ENCODE measurements around the gene EYS. TPM values are rescaled to one million over a fixed set of nuclear protein-coding genes. Genes with fewer than 3 reads are reported as not detected.
"Not testable (repeated sequence)": the region's sequence is repeated elsewhere in the genome, so short reads cannot be mapped to it uniquely, and the experiment has no call there.

EYS gene
- total and polyA plus RNA-seq, 2 experiments from 2014 or later = under 0.01 to 0.15 TPM

- Histone ChIP-seq H3K9me3 (ENCODE audit: low read depth) (no peaks in the 10 kb centered on the region), H3K27ac (no peak overlapping the region), H3K27me3 (no peaks in the 10 kb centered on the region), H3K4me1 (ENCODE audit: low read depth) (no peaks in the 10 kb centered on the region), H3K4me3 (no peak overlapping the region), H3K36me3 (no peaks in the 10 kb centered on the region)
- DNase-seq (ENCODE audit: low read depth in 1 of 2, low spot score in 1 of 2) = peak; percentile 64 to 69
- TF ChIP-seq, protein P1, sequence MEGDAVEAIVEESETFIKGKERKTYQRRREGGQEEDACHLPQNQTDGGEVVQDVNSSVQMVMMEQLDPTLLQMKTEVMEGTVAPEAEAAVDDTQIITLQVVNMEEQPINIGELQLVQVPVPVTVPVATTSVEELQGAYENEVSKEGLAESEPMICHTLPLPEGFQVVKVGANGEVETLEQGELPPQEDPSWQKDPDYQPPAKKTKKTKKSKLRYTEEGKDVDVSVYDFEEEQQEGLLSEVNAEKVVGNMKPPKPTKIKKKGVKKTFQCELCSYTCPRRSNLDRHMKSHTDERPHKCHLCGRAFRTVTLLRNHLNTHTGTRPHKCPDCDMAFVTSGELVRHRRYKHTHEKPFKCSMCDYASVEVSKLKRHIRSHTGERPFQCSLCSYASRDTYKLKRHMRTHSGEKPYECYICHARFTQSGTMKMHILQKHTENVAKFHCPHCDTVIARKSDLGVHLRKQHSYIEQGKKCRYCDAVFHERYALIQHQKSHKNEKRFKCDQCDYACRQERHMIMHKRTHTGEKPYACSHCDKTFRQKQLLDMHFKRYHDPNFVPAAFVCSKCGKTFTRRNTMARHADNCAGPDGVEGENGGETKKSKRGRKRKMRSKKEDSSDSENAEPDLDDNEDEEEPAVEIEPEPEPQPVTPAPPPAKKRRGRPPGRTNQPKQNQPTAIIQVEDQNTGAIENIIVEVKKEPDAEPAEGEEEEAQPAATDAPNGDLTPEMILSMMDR (IDR thresholded peaks at IDR 0.05; ENCODE audit: low read depth, low read length) = peak; percentile 26
Observed at GRCh38 chr6:63764318-63764916, 1942.6 kb downstream of the EYS start.

DNA sequence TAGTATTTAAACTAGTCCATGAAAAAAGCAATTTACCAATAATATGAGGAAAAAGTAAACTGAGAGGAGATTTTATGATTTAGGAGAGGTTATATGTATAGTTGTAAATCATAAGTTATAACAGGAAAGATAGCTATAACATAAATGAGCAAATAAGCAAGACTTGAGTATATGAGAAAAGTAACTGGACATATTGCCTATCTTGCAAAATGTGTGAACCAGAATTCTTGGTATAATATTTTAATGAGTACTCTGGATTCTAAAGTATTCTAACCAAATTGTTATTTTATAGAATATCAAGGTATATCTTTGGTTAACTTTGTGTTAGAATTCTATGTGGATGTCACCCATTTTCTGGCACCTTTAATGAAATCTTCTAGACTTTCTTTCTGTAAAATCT, 1946.8 kb downstream of the EYS start:
- no peak overlapping the region for H3K4me3 ChIP-seq
- H3K27me3 ChIP-seq = no peaks in the 10 kb centered on the region
- no peaks in the 10 kb centered on the region for H3K9me3 ChIP-seq (ENCODE audit: low read depth)
- no peak overlapping the region for H3K27ac ChIP-seq
- no peaks in the 10 kb centered on the region for H3K4me1 ChIP-seq (ENCODE audit: low read depth)
- DNase-seq (ENCODE audit: low read depth in 1 of 2, low spot score in 1 of 2) = no peak
- H3K36me3 ChIP-seq = no peaks in the 10 kb centered on the region
- TF ChIP-seq, protein P1 (IDR thresholded peaks at IDR 0.05; ENCODE audit: low read depth, low read length) = no peak

- TF ChIP-seq, protein P1 (IDR thresholded peaks at IDR 0.05; ENCODE audit: low read depth, low read length) = no peak
- Histone ChIP-seq H3K4me1 (ENCODE audit: low read depth) (no peaks in the 10 kb centered on the region), H3K4me3 (no peak overlapping the region), H3K27me3 (no peaks in the 10 kb centered on the region), H3K9me3 (ENCODE audit: low read depth) (no peaks in the 10 kb centered on the region), H3K27ac (no peak overlapping the region), H3K36me3 (no peaks in the 10 kb centered on the region)
- peak in 1 of 2 donors; percentile 7 for DNase-seq (ENCODE audit: low read depth in 1 of 2, low spot score in 1 of 2)
Observed at GRCh38 chr6:63759605-63760105, 1947.4 kb downstream of the EYS start.

DNA sequence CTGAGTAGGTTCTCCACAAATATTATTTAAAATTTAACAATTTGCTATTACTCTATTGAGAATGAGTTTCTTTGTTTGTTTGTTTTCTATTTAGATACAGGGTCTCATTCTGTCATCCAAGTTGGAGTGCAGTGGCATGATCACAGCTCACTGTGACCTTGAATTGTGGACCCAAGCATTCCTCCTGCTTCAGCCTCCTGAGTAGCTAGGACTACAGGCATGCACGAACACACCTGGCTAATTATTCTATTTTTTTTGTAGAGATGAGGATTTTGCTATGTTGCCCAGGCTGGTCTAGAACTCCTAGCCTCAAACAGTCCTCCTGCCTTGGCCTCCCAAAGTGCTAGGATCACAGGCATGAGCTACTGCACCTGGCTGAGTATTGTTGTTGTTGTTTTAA, 1949.2 kb downstream of the EYS start:
- Histone ChIP-seq H3K27ac (no peak overlapping the region), H3K4me3 (no peak overlapping the region), H3K27me3 (no peaks in the 10 kb centered on the region), H3K4me1 (ENCODE audit: low read depth) (no peaks in the 10 kb centered on the region), H3K9me3 (ENCODE audit: low read depth) (no peaks in the 10 kb centered on the region), H3K36me3 (no peaks in the 10 kb centered on the region)
- DNase-seq (ENCODE audit: low read depth in 1 of 2, low spot score in 1 of 2) = no peak
- TF ChIP-seq, protein P1 (IDR thresholded peaks at IDR 0.05; ENCODE audit: low read depth, low read length) = no peak

DNA sequence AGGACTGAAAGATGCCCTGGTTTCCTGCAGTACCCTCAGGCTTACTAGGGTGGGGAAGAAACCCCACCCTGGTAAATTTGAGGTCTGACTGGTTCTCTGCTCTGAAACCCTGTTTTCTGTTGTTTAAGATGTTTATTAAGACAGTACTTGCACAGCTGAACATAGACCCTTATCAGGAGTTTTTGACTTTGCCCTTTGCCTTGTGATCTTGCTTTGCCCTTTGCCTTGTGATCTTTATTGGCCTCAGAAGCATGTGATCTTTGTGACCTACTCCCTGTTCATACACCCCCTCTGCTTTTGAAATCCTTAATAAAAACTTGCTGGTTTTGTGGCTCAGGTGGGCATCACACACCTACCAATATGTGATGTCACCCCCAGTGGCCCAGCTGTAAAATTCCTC, 1949.8 kb downstream of the EYS start:
- DNase-seq (ENCODE audit: low read depth in 1 of 2, low spot score in 1 of 2); H3K4me3 ChIP-seq: not testable (repeated sequence)

GRCh38 chr6:63750400-63750799, 1956.6 kb downstream of the EYS start:
- TF ChIP-seq, protein P1 (IDR thresholded peaks at IDR 0.05; ENCODE audit: low read depth, low read length) = no peak
- no peaks in the 10 kb centered on the region for H3K36me3 ChIP-seq
- H3K27ac ChIP-seq = no peak overlapping the region
- H3K9me3 ChIP-seq (ENCODE audit: low read depth) = no peaks in the 10 kb centered on the region
- no peaks in the 10 kb centered on the region for H3K4me1 ChIP-seq (ENCODE audit: low read depth)
- no peak overlapping the region for H3K4me3 ChIP-seq
- DNase-seq (ENCODE audit: low read depth in 1 of 2, low spot score in 1 of 2) = no peak
- H3K27me3 ChIP-seq = no peaks in the 10 kb centered on the region

More for the DNA sequence above, 1949.8 kb downstream of the EYS start:
- not testable (repeated sequence) for H3K36me3 ChIP-seq; H3K4me1 ChIP-seq (ENCODE audit: low read depth); H3K27ac ChIP-seq; H3K9me3 ChIP-seq (ENCODE audit: low read depth); H3K27me3 ChIP-seq

Data from cardiac muscle cell (in vitro differentiated cells and primary cell).